ENCODE measurements around the gene SUPT4H1.
"Not testable (repeated sequence)": the region's sequence is repeated elsewhere in the genome, so short reads cannot be mapped to it uniquely, and the experiment has no call there.

SUPT4H1 gene

GRCh38 chr17:58351831-58352595, at the start of gene SUPT4H1:
Gene SUPT4H1, minus strand, starts transcription at chr17:58352201. Its CDS starts 66 bp downstream, at chr17:58352135.
- peak; percentile 91 to 99 for DNase-seq

- DNase-seq = no peak
Observed at GRCh38 chr17:58401287-58401686, 49.3 kb upstream of the SUPT4H1 start.

GRCh38 chr17:58400826-58401225, 48.8 kb upstream of the SUPT4H1 start:
- no peak for DNase-seq

- DNase-seq = no peak
Observed at GRCh38 chr17:58399974-58400373, 48.0 kb upstream of the SUPT4H1 start.

GRCh38 chr17:58398574-58399266, 46.7 kb upstream of the SUPT4H1 start:
- DNase-seq = no peak

- DNase-seq = not testable (repeated sequence)
Observed at GRCh38 chr17:58397421-58397820, 45.4 kb upstream of the SUPT4H1 start.

GRCh38 chr17:58396173-58396572, 44.2 kb upstream of the SUPT4H1 start:
- no peak for DNase-seq

- DNase-seq = no peak
Observed at GRCh38 chr17:58394534-58395223, 42.7 kb upstream of the SUPT4H1 start.

- DNase-seq = no peak
Observed at GRCh38 chr17:58391302-58391984, 39.4 kb upstream of the SUPT4H1 start.

GRCh38 chr17:58390884-58391283, 38.9 kb upstream of the SUPT4H1 start:
- no peak for DNase-seq

GRCh38 chr17:58388302-58389190, 36.5 kb upstream of the SUPT4H1 start:
- no peak for DNase-seq

GRCh38 chr17:58387834-58388233, 35.8 kb upstream of the SUPT4H1 start:
- DNase-seq = no peak

- DNase-seq = no peak
Observed at GRCh38 chr17:58386708-58387107, 34.7 kb upstream of the SUPT4H1 start.

GRCh38 chr17:58385359-58385899, 33.4 kb upstream of the SUPT4H1 start:
- DNase-seq = no peak

- DNase-seq = no peak
Observed at GRCh38 chr17:58384897-58385296, 32.9 kb upstream of the SUPT4H1 start.

- no peak for DNase-seq
Observed at GRCh38 chr17:58383892-58384462, 32.0 kb upstream of the SUPT4H1 start.

- DNase-seq = no peak
Observed at GRCh38 chr17:58382872-58383242, 30.9 kb upstream of the SUPT4H1 start.

- DNase-seq = no peak
Observed at GRCh38 chr17:58382108-58382871, 30.3 kb upstream of the SUPT4H1 start.

- DNase-seq = no peak
Observed at GRCh38 chr17:58381124-58382035, 29.4 kb upstream of the SUPT4H1 start.
